GM10248 (cell line): ENCODE data around the gene PPP2R3A.

Experiments used
- CTCF ChIA-PET: fragments of 300-600 bp; sonication (Branson Sonifier 250); formaldehyde crosslinking; extraction: SDS; loops from one replicate; lab custom pipeline; 2021; ENCODE audit warnings: antibody characterized with exemption; lab: Yijun Ruan, JAX
- POLR2A ChIA-PET: fragments of 350-650 bp; sonication (Branson Sonifier 250); formaldehyde crosslinking; extraction: SDS; loops from one replicate; lab custom pipeline; 2020; ENCODE audit warnings: antibody characterized with exemption; lab: Yijun Ruan, JAX
- DNase-seq: peaks from one replicate; pipeline ENCODE4 v3.0.0; 2012; ENCODE audit errors: extremely low spot score
- CTCF ChIP-seq: IDR thresholded peaks from 2 replicates; pipeline ENCODE4 v1.5.1; 2012; ENCODE audit warnings: mild to moderate bottlenecking, low read depth; ENCODE audit errors: extremely low read depth, missing control alignments, control extremely low read depth

PPP2R3A gene

GRCh38 chr3:136197159-136197793 is 231.7 kb downstream of the PPP2R3A start:
- POLR2A ChIA-PET = interaction anchor here (0.7 to 1.8 kb wide), 3 partner anchors 18 to 555 kb away, joined by 3 to 30 read pairs (median 4); partner anchors contain the start of gene STAG1
- TF ChIP-seq CTCF = no peak
- DNase-seq = no peak
- CTCF ChIA-PET = interaction anchor here (1.4 to 2.3 kb wide), 3 partner anchors 11 to 555 kb away, joined by 4 to 13 read pairs (median 13); partner anchors contain the start of gene STAG1
